ENCODE data around the gene CD63.

The CD63 gene

GRCh38 chr12:55715833-55716581 lies 12.8 kb downstream of the CD63 start, which contains the start of gene BLOC1S1:
TSS of gene BLOC1S1 (plus strand) at chr12:55716046. CDS start at chr12:55716052, 6 bp downstream.
- DNase-seq (ENCODE audit: extremely low read depth, low read depth), result peak; percentile 90

GRCh38 chr12:55715169-55715764 lies 13.5 kb downstream of the CD63 start:
- TF ChIP-seq, protein P1, sequence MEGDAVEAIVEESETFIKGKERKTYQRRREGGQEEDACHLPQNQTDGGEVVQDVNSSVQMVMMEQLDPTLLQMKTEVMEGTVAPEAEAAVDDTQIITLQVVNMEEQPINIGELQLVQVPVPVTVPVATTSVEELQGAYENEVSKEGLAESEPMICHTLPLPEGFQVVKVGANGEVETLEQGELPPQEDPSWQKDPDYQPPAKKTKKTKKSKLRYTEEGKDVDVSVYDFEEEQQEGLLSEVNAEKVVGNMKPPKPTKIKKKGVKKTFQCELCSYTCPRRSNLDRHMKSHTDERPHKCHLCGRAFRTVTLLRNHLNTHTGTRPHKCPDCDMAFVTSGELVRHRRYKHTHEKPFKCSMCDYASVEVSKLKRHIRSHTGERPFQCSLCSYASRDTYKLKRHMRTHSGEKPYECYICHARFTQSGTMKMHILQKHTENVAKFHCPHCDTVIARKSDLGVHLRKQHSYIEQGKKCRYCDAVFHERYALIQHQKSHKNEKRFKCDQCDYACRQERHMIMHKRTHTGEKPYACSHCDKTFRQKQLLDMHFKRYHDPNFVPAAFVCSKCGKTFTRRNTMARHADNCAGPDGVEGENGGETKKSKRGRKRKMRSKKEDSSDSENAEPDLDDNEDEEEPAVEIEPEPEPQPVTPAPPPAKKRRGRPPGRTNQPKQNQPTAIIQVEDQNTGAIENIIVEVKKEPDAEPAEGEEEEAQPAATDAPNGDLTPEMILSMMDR (IDR thresholded peaks at IDR 0.05; ENCODE audit: low read depth, low read length), result no peak
- no peak for DNase-seq (ENCODE audit: extremely low read depth, low read depth)

More at GRCh38 chr12:55715833-55716581, 12.8 kb downstream of the CD63 start, which contains the start of gene BLOC1S1:
- TF ChIP-seq, protein P1 (IDR thresholded peaks at IDR 0.05; ENCODE audit: low read depth, low read length), result no peak; the same call in 1 of the 2 replicates

DNA sequence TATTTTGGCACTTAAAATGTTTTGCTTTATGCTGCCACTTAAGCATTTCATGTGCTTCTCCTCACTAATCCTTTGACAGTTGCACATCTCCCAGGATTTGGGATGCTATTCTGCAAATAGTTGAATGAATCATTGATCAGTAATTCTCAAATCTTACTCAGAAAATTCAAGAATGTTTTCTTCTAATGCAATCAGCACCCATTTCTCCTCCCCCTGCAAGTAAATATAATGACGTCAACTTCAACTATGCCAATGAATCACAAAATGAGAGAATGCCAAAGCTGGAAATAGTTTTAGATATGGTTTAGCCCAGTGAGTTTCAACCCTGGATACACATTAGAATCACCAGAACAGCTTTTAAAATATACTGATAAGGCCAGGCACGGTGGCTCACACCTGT lies 15.1 kb downstream of the CD63 start:
- no peak for DNase-seq (ENCODE audit: extremely low read depth, low read depth)
- TF ChIP-seq, protein P1 (IDR thresholded peaks at IDR 0.05; ENCODE audit: low read depth, low read length), result no peak

DNA sequence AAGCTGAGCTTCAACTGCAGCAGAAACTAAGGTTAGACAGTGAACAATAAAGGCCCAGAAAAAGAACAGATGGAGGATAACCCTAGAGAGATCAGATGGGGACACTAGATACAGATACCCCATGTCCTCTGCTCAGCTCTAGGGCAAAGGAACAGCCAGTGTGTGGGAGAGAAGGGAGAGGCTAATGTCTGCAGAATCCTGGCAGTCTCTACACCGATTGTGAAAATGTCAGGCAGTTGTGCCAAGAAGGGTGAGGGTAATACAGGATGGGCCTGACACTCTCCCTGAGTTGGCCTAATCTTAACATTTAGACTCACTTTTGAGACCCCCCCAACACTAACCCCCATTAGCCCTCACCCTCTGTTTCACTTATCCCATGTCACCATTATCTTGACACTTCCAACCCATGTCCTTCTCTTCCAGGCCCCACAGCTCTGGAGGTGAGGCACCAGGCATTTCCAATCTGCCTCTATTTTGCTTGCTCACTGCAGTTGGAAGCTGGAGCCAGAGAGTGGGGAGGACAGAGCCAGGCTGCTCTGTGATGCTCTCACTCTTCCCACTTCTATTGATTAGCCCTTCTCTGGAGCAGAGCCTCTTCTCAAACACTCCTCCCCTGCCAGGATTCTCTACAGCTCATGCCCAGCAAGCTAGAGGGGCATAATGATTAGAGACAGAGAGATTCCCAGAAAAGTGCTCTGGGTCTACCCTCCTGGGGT lies 16.0 kb downstream of the CD63 start:
- no peak for DNase-seq (ENCODE audit: extremely low read depth, low read depth)
- TF ChIP-seq, protein P1 (IDR thresholded peaks at IDR 0.05; ENCODE audit: low read depth, low read length), result no peak

- TF ChIP-seq, protein P1 (IDR thresholded peaks at IDR 0.05; ENCODE audit: low read depth, low read length), result no peak
- DNase-seq (ENCODE audit: extremely low read depth, low read depth), result no peak
Observed at GRCh38 chr12:55711786-55712553, 16.8 kb downstream of the CD63 start.

DNA sequence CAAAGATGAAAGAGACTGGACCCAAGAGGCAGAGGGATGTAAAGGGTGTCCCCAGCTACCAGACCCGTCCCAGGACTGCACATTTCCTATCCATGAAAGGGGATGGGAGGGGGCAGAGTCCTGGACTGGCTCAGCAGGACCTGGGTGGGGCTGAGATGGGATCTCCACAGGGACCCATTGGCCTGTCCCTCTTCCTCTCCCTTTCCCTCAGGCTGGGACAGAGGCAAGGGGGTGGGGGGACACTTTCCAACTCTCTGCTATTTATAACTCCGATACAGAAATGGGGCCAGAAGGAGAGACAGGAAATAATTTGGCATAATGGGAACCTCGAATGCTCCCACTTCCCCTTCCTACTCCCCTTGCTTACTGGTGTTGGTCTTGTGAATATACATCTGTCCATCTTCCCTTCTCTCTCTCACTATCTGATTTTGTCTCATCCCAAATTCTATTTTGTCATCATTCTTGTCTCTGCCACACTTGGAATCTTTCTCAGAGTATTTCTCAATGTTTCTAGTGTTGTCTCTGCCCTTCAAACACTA lies 20.0 kb downstream of the CD63 start:
- no peak for DNase-seq (ENCODE audit: extremely low read depth, low read depth)
- TF ChIP-seq, protein P1 (IDR thresholded peaks at IDR 0.05; ENCODE audit: low read depth, low read length), result no peak
